ENCODE results near the gene FTMT.
"Not testable (repeated sequence)": the region's sequence is repeated elsewhere in the genome, so short reads cannot be mapped to it uniquely, and the experiment has no call there.

- TF ChIP-seq CTCF, POLR2A, EP300, POLR2AphosphoS5 (IDR thresholded peaks at IDR 0.05): not testable (repeated sequence)
Observed at GRCh38 chr5:121805251-121805650, 46.4 kb upstream of the FTMT start.

Measured in stomach (tissue), 4 donors.